ENCODE data around the gene GRM7. TPM values are rescaled to one million over a fixed set of nuclear protein-coding genes. Genes with fewer than 3 reads are reported as not detected.

Gene GRM7
- total RNA-seq, 2 experiments from 2014 or later: not detected

DNA sequence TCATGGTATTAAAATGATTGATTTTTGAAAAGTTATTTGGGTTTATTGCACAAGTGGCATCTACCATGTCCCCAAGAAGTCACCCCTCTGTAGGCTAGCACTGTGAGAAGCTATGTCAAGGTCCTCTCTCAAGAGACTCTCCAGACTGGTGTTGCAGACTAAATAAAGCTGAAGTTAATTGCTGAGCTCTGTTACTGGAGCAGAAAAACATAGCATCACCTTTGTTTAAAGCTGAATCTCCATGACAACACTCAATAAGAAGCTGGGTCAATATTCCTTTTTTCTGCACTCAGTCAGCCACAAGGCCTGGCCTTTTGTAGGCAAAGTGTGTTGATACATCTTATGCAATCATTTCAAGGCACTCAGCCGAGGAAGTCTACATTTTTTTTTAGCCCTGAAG, 834.1 kb downstream of the GRM7 start:
- H3K9me3 Mint-ChIP-seq: no peaks in the 10 kb centered on the region
- H3K27ac Mint-ChIP-seq: no peak overlapping the region
- no peak overlapping the region for H3K4me3 Mint-ChIP-seq
- TF ChIP-seq CTCF (IDR thresholded peaks at IDR 0.05): no peak
- DNase-seq (no peak), ATAC-seq (no peak)
- CTCF ChIA-PET: interaction anchor here (1.5 kb wide), 1 partner anchor 11 kb away, joined by 3 read pairs; no protein-coding TSS in a partner anchor
- H3K4me1 Mint-ChIP-seq (ENCODE audit: low read depth): no peaks in the 10 kb centered on the region
- H3K27me3 Mint-ChIP-seq: no peaks in the 10 kb centered on the region
- POLR2A ChIA-PET: no interaction called here
- intact Hi-C loops (cut with micrococcal nuclease): no loop called here
- H3K36me3 Mint-ChIP-seq (ENCODE audit: low read depth): no peaks in the 10 kb centered on the region

GRCh38 chr3:7696320-7696719, 835.4 kb downstream of the GRM7 start:
- H3K9me3 Mint-ChIP-seq: no peaks in the 10 kb centered on the region
- ATAC-seq: no peak
- no peaks in the 10 kb centered on the region for H3K4me1 Mint-ChIP-seq (ENCODE audit: low read depth)
- DNase-seq: no peak
- TF ChIP-seq CTCF (IDR thresholded peaks at IDR 0.05): no peak
- no peaks in the 10 kb centered on the region for H3K27me3 Mint-ChIP-seq
- intact Hi-C loops (cut with micrococcal nuclease): no loop called here
- H3K4me3 Mint-ChIP-seq: no peak overlapping the region
- H3K27ac Mint-ChIP-seq: no peak overlapping the region
- ChIA-PET POLR2A (no interaction called here), CTCF (interaction anchor here (1.6 kb wide), 1 partner anchor 10 kb away, joined by 3 read pairs; no protein-coding TSS in a partner anchor)
- H3K36me3 Mint-ChIP-seq (ENCODE audit: low read depth): no peaks in the 10 kb centered on the region

- H3K4me3 Mint-ChIP-seq: no peak overlapping the region
- H3K27ac Mint-ChIP-seq: no peak overlapping the region
- ATAC-seq (no peak), DNase-seq (no peak)
- CTCF ChIA-PET: interaction anchor here (1.6 kb wide), 1 partner anchor 8 kb away, joined by 3 read pairs; no protein-coding TSS in a partner anchor
- H3K36me3 Mint-ChIP-seq (ENCODE audit: low read depth): no peaks in the 10 kb centered on the region
- H3K27me3 Mint-ChIP-seq: no peaks in the 10 kb centered on the region
- intact Hi-C loops (cut with micrococcal nuclease): no loop called here
- POLR2A ChIA-PET: interaction anchor here (0.8 kb wide), 1 partner anchor 34 kb away, joined by 3 read pairs; no protein-coding TSS in a partner anchor
- no peak for TF ChIP-seq CTCF (IDR thresholded peaks at IDR 0.05)
- H3K9me3 Mint-ChIP-seq: no peaks in the 10 kb centered on the region
- no peaks in the 10 kb centered on the region for H3K4me1 Mint-ChIP-seq (ENCODE audit: low read depth)
These were observed 836.6 kb downstream of the GRM7 start for GRCh38 chr3:7697548-7697947.

GRCh38 chr3:7700539-7700938, 839.6 kb downstream of the GRM7 start:
- POLR2A ChIA-PET: no interaction called here
- no peak for DNase-seq

DNA sequence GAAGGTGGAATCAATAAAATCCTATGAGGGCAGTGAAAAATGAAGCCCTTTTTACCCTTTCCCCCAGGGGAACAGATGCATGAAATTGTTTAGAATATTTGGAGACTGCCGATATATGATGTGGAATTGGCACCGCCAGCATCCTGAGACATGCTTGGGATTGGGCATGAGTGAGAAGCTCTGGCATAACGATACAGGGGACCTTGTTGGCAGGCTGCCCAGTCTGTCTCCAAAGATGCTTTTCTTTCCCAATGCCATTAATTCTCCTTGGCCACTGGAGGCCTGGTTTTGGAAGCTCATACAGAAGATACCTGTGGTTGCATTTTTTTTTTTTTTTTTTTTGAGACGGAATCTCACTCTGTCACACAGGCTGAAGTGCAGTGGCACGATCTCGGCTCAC, 840.1 kb downstream of the GRM7 start:
- CTCF ChIA-PET: interaction anchor here (0.7 kb wide), 1 partner anchor 415 kb away, joined by 3 read pairs; no protein-coding TSS in a partner anchor
- H3K36me3 Mint-ChIP-seq (ENCODE audit: low read depth): no peaks in the 10 kb centered on the region

More at GRCh38 chr3:7700539-7700938, 839.6 kb downstream of the GRM7 start:
- Mint-ChIP-seq H3K36me3 (ENCODE audit: low read depth) (no peaks in the 10 kb centered on the region), H3K9me3 (no peaks in the 10 kb centered on the region), H3K27me3 (no peaks in the 10 kb centered on the region), H3K4me1 (ENCODE audit: low read depth) (no peaks in the 10 kb centered on the region), H3K4me3 (no peak overlapping the region), H3K27ac (no peak overlapping the region)
- no peak for TF ChIP-seq CTCF (IDR thresholded peaks at IDR 0.05)
- CTCF ChIA-PET: no interaction called here
- intact Hi-C loops (cut with micrococcal nuclease): no loop called here
- no peak for ATAC-seq

More for the DNA sequence above, 840.1 kb downstream of the GRM7 start:
- ATAC-seq (no peak), DNase-seq (no peak)
- intact Hi-C loops (cut with micrococcal nuclease): no loop called here
- no peaks in the 10 kb centered on the region for H3K4me1 Mint-ChIP-seq (ENCODE audit: low read depth)
- POLR2A ChIA-PET: no interaction called here
- no peak for TF ChIP-seq CTCF (IDR thresholded peaks at IDR 0.05)
- no peaks in the 10 kb centered on the region for H3K27me3 Mint-ChIP-seq
- no peak overlapping the region for H3K4me3 Mint-ChIP-seq
- H3K27ac Mint-ChIP-seq: no peak overlapping the region
- no peaks in the 10 kb centered on the region for H3K9me3 Mint-ChIP-seq
